HepG2 (cell line): ENCODE data around the gene TMEM107. TPM values are rescaled to one million over a fixed set of nuclear protein-coding genes. Genes with fewer than 3 reads are reported as not detected.
A peak's percentile ranks its signal among the peaks of the same experiment; 100 is the strongest.

Experiments
- ATF2 ChIP-seq: sonication (generic); formaldehyde crosslinking; IDR thresholded peaks from 2 replicates; pipeline ENCODE4 v1.4.0; 2020; ENCODE audit warnings: missing genetic modification reagents
- CCDC6 ChIP-seq: sonication (generic); formaldehyde crosslinking; IDR thresholded peaks from 2 replicates; pipeline ENCODE4 v1.8.1; 2022; ENCODE audit warnings: mild to moderate bottlenecking, missing genetic modification reagents, moderate library complexity
- DNMT3B ChIP-seq: conservative IDR thresholded peaks from 2 replicates; pipeline ENCODE4 v1.6.1; 2016; ENCODE audit warnings: missing biosample characterization, control low read depth
- ELF1 ChIP-seq: sonication (generic); formaldehyde crosslinking; IDR thresholded peaks from 2 replicates; pipeline ENCODE4 v1.4.0; 2020; ENCODE audit warnings: missing genetic modification reagents
- EP300 ChIP-seq, 3 experiments: sonication (generic) in 1 of 3; formaldehyde crosslinking in 1 of 3; IDR thresholded peaks; 2 replicates each; pipeline versions ENCODE4 v1.5.1 to v1.6.1; 2011 to 2020; ENCODE audit warnings: low read depth in 2 of 3, low read length in 2 of 3, borderline replicate concordance in 1 of 3, improper control_type of control experiment in 1 of 3, mild to moderate bottlenecking in 1 of 3, missing genetic modification reagents in 1 of 3, moderate library complexity in 1 of 3
- HDAC1 ChIP-seq: sonication (generic); formaldehyde crosslinking; IDR thresholded peaks from 2 replicates; pipeline ENCODE4 v1.5.1; 2020; ENCODE audit warnings: mild to moderate bottlenecking, missing genetic modification reagents
- HNRNPL ChIP-seq: fragments of 200-400 bp; formaldehyde crosslinking; IDR thresholded peaks from 2 replicates; pipeline ENCODE4 v1.6.1; 2017; ENCODE audit warnings: mild to moderate bottlenecking, low read depth, low read length
- HOXA3 ChIP-seq: sonication (generic); formaldehyde crosslinking; IDR thresholded peaks from 2 replicates; pipeline ENCODE4 v1.5.0; 2020; ENCODE audit warnings: missing genetic modification reagents
- MEIS1 ChIP-seq: sonication (generic); formaldehyde crosslinking; IDR thresholded peaks from 2 replicates; pipeline ENCODE4 v1.9.0; 2021; ENCODE audit warnings: mild to moderate bottlenecking, missing genetic modification reagents, moderate library complexity, borderline replicate concordance
- NCOA2 ChIP-seq: sonication (generic); formaldehyde crosslinking; IDR thresholded peaks from 2 replicates; pipeline ENCODE4 v1.8.0; 2022; ENCODE audit warnings: inconsistent platforms
- NRL ChIP-seq: sonication (generic); formaldehyde crosslinking; IDR thresholded peaks from 2 replicates; pipeline ENCODE4 v1.5.0; 2020; ENCODE audit warnings: missing genetic modification reagents, mild to moderate bottlenecking, moderate library complexity, borderline replicate concordance
- PAXIP1 ChIP-seq: sonication (generic); formaldehyde crosslinking; conservative IDR thresholded peaks from 2 replicates; pipeline ENCODE4 v1.4.0; 2020; ENCODE audit warnings: mild to moderate bottlenecking, missing genetic modification reagents, moderate library complexity
- SOX6 ChIP-seq, 2 experiments: fragments of 450-650 bp in 1 of 2; sonication (generic) in 1 of 2; formaldehyde crosslinking in 1 of 2; IDR thresholded peaks; 2 replicates each; pipeline versions ENCODE4 v1.4.0 to v1.6.1; 2017 to 2020; ENCODE audit warnings: antibody characterized with exemption in 1 of 2, mild to moderate bottlenecking in 1 of 2, missing genetic modification reagents in 1 of 2
- THAP11 ChIP-seq: IDR thresholded peaks from 2 replicates; pipeline ENCODE4 v1.6.1; 2016; ENCODE audit warnings: missing biosample characterization, missing genetic modification reagents
- YEATS4 ChIP-seq: sonication (generic); formaldehyde crosslinking; IDR thresholded peaks from 2 replicates; pipeline ENCODE4 v1.4.0; 2020; ENCODE audit warnings: missing genetic modification reagents, borderline replicate concordance
- ZFYVE20 ChIP-seq: sonication (generic); formaldehyde crosslinking; IDR thresholded peaks from 2 replicates; pipeline ENCODE4 v1.8.0; 2023; ENCODE audit warnings: low read depth, mild to moderate bottlenecking, moderate library complexity, missing genetic modification reagents, borderline replicate concordance
- ZMYM2 ChIP-seq: sonication (generic); formaldehyde crosslinking; IDR thresholded peaks from 2 replicates; pipeline ENCODE4 v1.8.0; 2022; ENCODE audit warnings: mild to moderate bottlenecking, missing genetic modification reagents
- ZNF350 ChIP-seq: sonication (generic); formaldehyde crosslinking; IDR thresholded peaks from 2 replicates; pipeline ENCODE4 v1.4.0; 2020; ENCODE audit warnings: mild to moderate bottlenecking, low read depth, missing genetic modification reagents, borderline replicate concordance
- polyA plus RNA-seq, 8 experiments: library from polyadenylated mRNA; depleted of rRNA in 3 of 8; stranded (reverse) in 7 of 8; unstranded in 1 of 8; fragments of >200 nt; fragmentation: Illumina TruSeq in 4 of 8; extraction: Trizol in 4 of 8; gene quantifications; 2 replicates each; pipeline versions ENCODE4 v1.2.1 to v1.2.3, GENCODE V29; 2011 to 2016; ENCODE audit warnings: low read depth in 4 of 8, missing spikeins in 1 of 8, mixed read lengths in 1 of 8; ENCODE audit not compliant: insufficient read depth in 1 of 8
- total RNA-seq, 5 experiments: library from RNA; depleted of rRNA; stranded (reverse); fragments of >200 nt; fragmentation: Illumina TruSeq; extraction: Trizol; gene quantifications; 2 replicates each; pipeline ENCODE4 v1.2.3, GENCODE V29; 2016; ENCODE audit warnings: low read depth in 1 of 5
- TF ChIP-seq, protein P1 (sequence below): sonication (generic); formaldehyde crosslinking; IDR thresholded peaks from 2 replicates; pipeline ENCODE4 v1.8.1; 2023; ENCODE audit warnings: mild to moderate bottlenecking, moderate library complexity, missing genetic modification reagents
- TF ChIP-seq, protein P2 (sequence below): sonication (generic); formaldehyde crosslinking; IDR thresholded peaks from 2 replicates; pipeline ENCODE4 v1.5.1; 2020; ENCODE audit warnings: mild to moderate bottlenecking, missing genetic modification reagents, moderate library complexity

The TMEM107 gene
- total and polyA plus RNA-seq, 2 of the 13 experiments (the other 11 are each of a cell fraction or from before 2014, with no cell fraction given): 7.2 to 15.3 TPM

DNA sequence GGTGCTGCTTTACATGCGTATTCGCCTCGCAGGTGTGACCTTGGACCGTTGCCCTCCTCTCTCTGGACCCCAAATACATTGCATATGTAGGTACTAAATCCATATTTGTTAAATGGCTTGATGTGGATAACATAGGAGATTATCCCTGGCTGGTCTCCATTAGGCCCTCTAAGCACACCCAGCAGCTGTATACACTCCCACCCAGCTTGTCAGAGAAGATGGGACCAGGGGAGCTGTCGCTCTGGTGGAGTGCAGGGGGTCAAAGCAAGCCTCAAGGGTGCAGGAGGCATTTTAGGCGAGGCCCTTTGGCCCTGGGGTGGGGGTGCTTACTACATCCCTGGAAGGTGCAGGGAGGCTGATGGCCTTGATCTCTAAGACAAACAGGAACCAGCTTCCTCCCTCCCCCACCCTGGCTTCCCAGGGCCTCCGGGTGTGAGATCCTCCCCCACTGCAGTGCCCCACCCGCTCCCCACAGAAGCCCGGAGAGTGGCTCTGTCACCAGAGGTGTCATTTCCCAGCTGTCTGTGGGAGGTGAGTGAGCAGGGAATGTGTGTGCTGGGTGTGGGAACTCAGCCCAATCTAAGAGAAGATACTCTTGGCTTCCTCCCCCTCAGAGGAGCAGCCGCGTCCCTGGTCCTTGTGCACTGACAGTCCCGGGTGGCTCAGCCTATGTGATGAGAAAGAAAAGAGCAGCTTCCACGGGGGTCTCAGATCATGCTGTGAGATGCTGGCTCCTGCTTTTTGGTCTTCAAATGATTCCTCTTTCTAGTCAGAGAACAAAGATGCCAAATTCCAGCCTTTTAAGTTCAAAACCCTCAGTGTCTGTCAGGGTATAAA is 12.0 kb downstream of the TMEM107 start (continued):
- TF ChIP-seq, protein P1, sequence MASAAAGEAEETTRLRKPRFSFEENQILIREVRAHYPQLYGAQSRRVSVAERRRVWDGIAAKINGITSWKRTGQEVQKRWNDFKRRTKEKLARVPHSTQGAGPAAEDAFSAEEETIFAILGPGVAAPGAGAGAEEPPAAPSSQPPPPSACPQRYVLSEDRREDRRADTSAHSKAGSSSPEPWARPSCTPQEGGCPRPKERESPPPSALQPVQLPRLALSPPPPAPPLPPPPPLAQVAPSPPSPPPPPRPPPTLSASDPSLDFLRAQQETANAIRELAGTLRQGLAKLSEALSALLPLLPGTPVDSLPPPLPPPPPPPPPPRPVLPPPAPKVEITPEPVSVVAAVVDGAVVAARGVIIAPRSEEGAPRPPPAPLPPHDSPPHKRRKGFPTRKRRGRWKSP (CRISPR knock-in tag): peak; percentile 22; the same call in 1 of the 2 replicates
- TF ChIP-seq, protein P2, sequence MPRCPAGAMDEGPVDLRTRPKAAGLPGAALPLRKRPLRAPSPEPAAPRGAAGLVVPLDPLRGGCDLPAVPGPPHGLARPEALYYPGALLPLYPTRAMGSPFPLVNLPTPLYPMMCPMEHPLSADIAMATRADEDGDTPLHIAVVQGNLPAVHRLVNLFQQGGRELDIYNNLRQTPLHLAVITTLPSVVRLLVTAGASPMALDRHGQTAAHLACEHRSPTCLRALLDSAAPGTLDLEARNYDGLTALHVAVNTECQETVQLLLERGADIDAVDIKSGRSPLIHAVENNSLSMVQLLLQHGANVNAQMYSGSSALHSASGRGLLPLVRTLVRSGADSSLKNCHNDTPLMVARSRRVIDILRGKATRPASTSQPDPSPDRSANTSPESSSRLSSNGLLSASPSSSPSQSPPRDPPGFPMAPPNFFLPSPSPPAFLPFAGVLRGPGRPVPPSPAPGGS (CRISPR knock-in tag): no peak
- TF ChIP-seq YEATS4 (CRISPR knock-in tag) (peak; percentile 44; the same call in 1 of the 2 replicates), ZNF350 (CRISPR knock-in tag) (peak; percentile 49; the same call in 1 of the 2 replicates), ZMYM2 (CRISPR knock-in tag) (0 out of 2 replicates have a peak, but pooled peaks have one; percentile 17), SOX6 (IDR thresholded peaks at IDR 0.05) (no peak), SOX6 (CRISPR knock-in tag; IDR thresholded peaks at IDR 0.05) (peak; percentile 63), THAP11 (CRISPR knock-in tag) (peak; percentile 40), DNMT3B (peak; percentile 55; the same call in 1 of the 2 replicates), CCDC6 (peak; percentile 52; the same call in 1 of the 2 replicates), ZFYVE20 (CRISPR knock-in tag) (no peak), PAXIP1 (peak; percentile 90), NCOA2 (peak; percentile 43; the same call in 1 of the 2 replicates), ATF2 (CRISPR knock-in tag) (0 out of 2 replicates have a peak, but pooled peaks have one; percentile 19), HOXA3 (CRISPR knock-in tag) (peak; percentile 46; the same call in 1 of the 2 replicates), EP300 (IDR thresholded peaks at IDR 0.05; ENCODE audit: low read depth in 2 of 2, low read length in 2 of 2) (peak in 1 of 2 experiments; percentile 59; a peak in 2 of 4 replicates), EP300 (CRISPR knock-in tag; IDR thresholded peaks at IDR 0.05; ENCODE audit: borderline replicate concordance) (no peak), NRL (CRISPR knock-in tag) (no peak), HDAC1 (CRISPR knock-in tag) (peak; percentile 60), ELF1 (CRISPR knock-in tag) (0 out of 2 replicates have a peak, but pooled peaks have one; percentile 25), MEIS1 (CRISPR knock-in tag) (0 out of 2 replicates have a peak, but pooled peaks have one; percentile 5), HNRNPL (0 out of 2 replicates have a peak, but pooled peaks have one; percentile 4)
